GM21367 (cell line): ENCODE data around the gene TMEM222.

Source experiments
- ATAC-seq: cut with Tn5 transposase; IDR thresholded peaks from one replicate; pipeline ENCODE4 v1.9.1; 2021; ENCODE audit not compliant: unreplicated experiment

The TMEM222 gene

DNA sequence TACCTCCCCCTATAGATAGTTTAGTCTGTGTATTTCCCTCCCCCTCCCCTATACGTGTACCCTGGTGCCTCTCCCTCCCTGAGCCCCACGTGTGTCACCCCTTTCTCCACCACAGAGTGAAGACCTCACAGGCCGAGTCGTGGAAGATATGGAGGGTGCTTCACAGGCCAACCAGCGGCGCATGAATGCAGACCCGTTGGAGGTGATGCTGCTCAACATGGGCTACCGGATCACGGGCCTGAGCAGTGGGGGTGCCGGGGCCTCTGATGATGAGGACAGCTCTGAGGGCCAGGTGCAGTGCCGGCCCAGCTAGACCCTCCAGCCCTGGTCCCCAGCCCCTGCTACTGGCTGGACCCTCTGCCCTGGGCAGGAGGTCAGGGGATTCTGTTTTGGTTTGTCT is 15.9 kb upstream of the TMEM222 start:
- ATAC-seq = no peak

DNA sequence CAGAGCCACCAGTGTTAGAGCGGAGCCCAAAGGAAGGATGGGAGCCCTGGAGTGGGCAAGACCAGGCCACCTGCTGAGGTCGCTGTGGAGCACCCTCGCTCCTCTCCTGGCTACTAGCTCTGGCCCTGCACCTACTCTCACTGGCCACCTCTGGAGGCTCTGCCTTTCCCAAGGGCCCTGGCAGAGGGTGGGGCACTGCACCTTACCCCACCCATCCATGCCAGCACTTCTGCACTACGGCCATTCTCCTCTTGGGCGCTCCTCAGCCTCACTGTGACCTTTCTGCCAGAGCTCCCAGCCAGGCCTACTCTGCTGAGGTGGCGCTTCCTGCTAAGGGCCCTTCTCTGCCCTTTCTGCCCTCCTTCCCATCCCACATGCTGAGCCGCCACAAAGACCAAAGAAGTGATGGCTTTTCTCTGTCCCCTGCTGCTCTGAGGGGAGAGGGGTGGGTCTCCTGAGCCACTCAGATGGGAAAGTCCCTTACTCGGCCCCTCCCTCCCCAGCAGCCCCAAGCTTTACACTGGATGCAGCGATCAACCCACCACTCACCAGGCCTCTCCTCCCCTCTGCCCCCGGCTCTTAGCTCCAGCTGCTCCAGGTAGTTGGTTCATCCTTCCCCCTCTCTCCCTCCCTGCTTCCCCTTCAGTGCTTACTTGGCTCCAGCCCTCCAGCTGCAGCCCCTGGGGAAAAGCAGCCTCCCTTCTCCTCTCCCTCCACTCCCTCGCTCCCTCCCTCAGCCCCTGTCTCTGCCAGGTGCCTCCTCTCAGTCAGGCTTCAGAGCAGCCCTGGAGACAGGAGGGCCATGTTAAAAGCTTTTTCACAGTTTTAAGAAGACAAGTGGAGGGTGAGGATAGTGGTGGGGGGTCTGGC is 14.8 kb upstream of the TMEM222 start:
- no peak for ATAC-seq

DNA sequence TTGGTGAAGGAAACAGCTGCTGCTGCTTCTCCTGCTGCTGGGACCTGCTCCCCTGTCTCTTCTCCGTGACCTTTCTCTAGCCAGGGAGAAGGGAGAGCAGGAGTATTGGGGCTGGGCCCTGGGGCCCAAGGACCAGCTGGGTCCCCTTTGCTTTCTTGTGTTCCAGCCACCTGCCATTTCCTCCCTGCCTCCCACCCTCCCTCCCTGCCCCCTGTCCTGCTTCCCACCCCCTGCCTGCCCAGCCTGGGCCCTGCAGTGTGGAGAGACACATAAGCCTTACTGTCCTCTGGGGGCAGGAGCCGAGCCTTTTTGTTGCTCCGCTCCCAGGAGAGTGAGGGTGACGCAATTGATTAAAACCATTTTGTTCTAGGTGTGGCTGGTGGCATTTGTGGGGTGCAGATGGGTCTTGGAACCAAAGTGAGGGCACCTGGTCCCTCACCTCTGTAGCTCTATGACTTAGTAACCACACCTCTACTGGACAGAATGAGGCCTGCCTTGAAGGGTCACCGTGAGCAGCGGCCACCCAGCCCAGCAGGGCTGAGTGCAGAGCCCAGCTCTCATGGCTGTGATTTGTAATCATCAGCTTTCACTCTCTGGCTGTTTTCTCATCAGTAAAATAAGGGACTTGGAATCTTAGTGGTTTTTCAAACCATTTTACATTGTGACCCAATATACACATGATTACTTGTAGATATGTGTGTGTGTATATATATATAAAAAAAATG is 13.9 kb upstream of the TMEM222 start:
- ATAC-seq = no peak

DNA sequence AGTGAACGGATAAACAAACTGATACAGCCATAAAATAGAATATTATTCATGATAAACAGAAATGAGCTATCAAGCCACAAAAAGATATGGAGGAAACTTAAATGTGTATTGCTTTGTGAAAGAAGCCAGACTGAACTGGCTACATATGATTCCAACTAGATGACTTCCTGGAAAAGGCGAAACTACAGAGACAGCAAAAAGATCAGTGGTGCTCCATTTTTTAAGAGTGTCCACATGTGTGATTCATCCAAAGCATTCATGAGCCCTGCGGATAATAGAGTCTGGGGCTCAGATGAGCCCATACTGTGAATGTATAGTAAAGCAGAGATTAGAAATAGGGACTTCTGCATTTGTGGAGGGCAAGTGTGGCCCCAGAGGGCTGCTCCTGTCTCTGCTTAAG is 7.8 kb upstream of the TMEM222 start:
- no peak for ATAC-seq

DNA sequence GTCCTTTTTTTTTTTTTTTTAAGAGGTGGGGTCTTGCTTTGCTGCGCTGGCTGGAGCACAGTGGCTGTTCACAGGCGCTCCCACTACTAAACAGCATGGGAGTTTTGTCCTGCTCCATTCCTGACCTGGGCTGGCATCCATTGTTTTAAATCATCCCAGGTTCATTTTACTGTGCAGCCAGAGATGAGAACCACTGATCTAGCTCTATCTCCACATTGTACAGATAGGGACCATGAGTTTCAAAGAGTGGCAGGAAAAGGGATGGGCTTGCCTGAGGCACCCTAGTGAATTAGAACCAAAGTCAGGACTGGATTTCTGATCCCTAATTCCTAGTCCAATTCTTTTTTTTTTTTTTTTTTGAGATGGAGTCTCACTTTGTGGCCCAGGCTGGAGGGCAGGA is 7.2 kb upstream of the TMEM222 start:
- ATAC-seq = no peak

DNA sequence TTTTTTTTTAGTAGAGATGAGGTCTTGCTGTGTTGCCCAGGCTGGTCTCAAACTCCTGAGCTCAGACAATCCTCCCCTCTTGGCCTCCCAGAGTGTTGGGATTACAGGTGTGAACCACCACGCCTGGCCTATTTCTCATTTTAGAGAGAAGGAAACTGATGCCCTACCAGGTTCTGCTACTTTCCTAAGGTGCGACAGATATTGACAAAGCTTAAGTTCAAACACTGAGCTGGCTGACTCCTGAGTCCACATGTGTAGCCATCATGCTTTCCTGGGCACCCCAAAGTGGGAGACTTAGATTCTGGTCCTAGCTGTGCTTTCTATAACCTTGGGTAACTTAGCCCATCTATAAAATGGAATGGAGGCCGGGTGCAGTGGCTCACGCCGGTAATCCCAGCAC is 5.1 kb upstream of the TMEM222 start:
- ATAC-seq = no peak

DNA sequence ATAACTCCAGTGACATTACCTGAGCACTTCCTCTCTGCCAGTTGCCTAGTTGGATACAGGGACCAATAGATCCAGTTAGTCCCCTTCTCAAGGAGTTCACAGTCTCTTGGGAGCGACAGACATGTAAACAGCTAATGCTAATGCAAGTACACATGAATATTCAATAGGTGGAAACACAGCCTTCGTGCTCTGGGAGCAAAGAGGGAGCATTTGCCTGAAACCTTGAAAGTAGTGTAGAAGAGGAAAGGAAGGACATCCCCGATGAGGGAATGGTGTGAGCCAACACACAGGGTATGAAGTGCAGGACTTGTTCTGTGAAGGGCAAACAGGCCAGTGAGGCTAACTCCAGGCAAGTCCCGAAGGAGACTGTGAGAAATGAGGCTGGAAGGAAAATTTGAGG is 3.8 kb upstream of the TMEM222 start:
- no peak for ATAC-seq

DNA sequence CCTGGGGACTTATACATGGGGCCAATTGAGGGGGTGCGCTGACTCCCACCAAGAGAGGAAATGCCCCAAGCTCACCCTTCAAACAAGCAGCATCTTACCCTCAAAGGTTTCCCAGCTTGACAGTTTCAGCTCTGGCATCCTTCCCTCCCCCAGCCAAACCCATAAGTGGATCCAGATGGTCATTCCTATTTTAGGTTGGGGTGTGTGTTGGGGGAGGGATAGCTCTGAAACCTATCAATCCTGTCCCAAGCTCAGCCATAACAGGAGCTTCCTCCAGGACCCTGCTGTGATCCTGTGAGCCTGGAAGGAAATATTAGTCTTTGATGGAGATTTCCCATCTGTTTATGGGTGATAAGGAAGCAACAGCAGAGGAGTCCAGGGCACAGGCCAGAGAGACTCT is 3.4 kb upstream of the TMEM222 start:
- no peak for ATAC-seq

DNA sequence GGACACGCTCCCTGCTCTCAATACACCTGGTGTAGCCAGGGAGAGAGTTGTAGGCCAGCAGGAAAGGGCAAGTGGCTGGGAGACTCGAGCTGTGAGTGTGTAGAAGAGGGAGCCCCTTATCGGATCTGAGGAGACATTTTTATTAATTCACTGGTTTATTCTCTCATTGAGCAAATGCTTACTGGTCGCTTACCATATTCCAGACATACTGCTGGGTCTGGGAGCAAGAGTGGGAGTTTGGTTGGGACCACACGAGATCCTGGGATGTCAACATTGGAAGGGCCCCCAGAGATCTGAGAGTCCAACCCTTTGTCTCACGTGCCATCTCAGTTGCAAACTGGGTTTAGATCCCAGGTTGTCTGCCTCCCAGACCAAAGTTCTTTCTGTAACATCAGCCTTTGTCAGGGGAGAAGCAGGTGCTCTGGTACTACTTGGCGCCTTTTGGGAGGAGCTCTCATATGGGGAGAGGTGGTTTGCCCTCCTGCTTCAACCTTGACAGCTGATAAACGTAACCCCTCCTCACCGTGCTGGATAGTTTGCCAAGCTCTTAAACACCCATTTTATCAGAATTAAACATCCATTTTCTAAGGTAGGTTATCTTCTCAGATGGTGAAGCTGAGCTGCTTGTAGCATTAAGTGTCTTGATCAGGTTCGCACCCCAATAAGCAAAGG is 742 bp downstream of the TMEM222 start:
- no peak for ATAC-seq

DNA sequence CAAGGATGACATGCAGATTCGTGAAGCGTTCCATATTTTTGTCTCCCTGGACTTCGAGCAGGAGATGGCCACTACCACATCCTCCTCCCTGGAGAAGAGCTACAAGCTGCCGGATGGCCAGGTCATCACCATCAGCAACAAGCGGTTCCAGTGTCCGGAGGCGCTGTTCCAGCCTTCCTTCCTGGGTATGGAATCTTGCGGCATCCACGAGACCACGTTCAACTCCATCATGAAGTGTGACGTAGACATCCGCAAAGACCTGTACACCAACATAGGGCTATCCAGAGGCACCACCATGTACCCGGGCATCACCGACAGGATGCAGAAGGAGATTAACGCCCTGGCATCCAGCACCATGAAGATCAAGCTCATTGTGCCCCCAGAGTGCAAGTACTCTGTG is 3.3 kb downstream of the TMEM222 start:
- ATAC-seq = no peak

DNA sequence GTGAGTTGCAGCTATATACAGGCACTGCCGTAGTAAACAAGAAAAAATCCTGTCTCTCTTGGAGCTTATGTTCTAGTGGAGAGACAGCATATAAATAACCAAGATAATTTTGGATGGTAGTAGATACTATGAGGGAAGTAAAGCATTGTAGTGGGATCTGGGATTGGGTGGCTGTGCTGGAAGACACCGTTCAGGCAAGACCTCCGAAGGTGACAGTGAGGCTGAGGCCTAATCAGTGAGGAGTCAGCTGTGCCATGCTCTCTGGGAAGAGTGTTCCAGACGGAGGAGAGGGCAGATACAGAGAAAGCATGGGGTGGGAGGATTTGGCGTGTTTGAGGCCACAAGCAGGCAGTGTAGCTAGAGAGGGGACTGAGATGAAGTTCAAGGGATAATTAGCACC is 6.0 kb downstream of the TMEM222 start:
- no peak for ATAC-seq

DNA sequence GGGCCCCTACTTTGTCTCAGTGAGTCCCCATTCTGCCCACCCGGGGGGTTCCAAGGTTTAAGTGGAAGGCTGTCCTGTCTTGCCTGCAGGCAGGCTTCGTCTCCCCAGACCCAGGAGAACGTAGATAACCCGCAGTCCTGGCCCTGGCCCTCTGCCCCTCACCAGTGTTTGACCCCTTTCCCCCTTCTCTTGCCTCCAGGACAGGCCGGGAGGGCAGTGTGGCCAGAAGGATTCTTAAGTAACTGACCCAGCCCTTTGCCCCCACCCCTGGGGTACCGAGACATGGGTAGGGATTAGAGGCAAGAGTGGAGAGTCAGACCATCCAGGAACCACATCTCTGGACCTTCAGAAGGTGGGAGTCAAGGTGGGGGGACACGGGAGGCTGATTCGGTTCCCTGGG is 8.8 kb downstream of the TMEM222 start:
- ATAC-seq = no peak

DNA sequence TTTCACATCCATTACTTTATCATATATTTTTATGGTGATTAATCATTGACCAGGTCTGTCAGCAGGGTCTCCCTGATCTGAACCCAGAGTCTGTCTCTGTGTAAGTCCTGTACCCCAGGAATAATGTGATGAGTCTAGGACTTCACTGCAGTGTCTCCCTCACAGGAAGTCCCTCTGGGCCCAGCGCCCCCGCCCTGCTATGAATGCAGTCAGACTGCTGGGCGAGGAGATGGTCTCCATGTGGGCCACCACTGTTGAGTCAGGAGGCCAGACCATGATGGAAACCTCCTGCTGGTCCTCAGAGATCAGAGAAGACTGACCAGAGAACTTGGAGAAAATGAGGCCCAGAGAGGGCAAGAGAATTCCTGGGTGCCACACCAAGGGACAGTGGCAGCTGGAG is 9.5 kb downstream of the TMEM222 start:
- ATAC-seq = no peak

DNA sequence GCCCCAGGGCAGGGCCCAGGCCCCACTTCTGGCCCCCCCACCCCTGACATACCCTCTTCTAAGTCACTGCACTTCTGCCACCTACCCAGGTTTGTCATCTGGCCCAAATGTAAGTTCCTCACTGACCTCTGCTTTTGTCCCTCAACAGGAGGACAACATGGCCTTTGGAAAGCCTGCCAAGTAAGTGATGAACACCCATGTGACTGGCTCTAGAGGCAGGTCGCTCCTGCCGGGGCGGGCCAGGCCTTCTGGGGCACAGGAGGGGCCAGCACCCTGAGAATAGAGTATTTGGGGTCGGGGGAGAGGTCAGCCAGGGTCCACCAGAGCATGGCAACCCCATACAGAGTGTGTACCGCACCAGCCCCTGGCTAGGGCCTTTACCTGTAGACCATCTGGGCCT is 10.0 kb downstream of the TMEM222 start:
- no peak for ATAC-seq

DNA sequence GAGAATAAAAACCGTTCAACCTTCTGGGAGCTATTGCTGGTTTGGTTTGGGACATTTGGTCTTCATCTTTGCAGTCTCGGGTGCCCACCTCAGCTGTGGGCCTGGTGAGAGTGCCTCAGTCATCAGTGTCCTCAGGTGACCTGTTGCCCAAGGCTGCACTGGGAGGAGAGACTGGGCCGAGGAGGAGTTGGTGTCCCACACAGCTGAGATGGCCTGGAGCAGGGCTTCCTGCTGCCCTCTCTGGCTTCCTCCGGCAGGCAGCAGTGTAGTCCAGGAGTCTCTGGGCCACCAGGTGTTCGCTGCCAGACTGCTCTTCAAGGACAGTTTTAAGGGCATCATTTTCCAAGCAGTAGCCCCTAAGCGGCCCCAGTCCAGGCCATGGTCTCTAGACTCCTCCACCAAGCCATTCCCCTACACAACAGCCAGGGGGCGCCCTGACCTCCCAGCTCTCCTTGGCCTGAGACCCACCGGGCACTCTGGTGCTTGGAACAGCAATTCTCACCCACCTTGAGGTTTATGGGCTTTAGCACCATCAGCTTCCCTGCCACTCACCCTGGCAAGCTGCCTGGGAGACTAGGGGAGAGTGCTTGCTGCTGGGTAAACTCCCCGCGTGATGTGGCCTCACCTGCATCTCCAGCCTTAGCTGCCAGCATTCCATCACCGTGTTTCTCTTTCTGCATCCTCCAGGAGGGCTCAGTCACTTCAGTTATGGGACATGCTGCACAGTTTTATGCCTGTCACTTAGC is 10.7 kb downstream of the TMEM222 start:
- ATAC-seq = no peak

DNA sequence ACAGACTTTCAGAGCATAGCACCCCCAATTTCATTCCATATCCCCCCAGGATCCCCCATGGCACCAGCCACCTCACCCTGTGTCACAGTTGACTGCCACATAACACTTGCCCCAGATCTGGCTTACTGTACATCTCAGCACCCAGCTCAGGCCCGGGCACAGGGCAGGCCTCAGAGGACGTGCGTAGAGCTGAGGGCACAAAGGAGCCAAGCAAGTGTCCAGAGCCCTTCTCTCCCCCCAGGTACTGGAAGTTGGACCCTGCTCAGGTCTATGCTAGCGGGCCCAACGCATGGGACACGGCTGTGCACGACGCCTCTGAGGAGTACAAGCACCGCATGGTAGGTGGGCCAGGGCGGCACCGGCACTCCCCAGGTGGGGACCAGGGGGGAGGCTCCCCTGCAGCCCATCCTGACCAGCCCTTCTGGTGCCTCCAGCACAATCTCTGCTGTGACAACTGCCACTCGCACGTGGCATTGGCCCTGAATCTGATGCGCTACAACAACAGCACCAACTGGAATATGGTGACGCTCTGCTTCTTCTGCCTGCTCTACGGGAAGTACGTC is 11.8 kb downstream of the TMEM222 start:
- ATAC-seq = no peak

DNA sequence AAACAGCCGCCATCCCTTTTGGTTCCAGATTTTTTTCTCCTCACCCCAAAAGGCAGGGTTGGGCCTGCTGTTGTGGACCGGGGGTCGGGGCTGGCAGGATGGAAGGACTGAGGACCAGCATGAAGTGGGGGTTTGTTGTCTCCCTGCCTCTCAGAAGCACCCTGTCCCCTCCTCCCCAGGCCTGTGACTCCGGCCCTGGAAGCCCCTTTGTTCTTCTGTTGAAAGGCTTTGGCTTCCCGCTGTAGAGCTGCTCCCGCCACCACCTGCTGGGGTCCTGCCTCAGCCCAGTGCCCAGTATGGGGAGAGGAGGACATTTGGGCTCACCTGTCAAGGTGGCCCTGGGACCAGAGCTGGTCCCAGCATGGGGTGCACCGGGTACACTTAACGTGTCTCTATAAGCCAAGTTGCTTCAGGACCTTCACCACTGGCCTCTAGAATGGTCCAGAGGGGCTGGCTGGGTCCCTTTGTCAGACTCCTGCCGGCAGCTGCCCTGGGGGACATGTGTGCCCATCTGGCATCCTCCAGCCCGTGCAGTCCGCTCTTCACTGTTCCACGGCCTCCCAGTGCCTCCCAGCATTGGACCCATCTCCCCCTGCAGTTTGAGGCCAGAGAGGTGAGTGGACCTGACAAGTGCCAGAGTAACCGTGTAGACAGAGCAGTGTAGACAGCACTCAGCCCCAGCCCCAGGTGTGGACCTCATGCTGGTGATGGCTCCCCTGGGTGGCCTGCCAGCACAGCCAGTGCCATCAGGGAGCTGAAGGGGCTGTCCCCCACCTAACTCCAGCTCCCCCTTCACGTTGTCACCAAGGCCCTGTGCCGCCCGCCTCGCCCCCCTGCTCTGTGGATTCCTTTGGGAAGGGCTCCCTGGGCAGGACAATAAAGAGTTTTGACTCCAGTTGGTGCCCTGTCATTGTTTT is 13.8 kb downstream of the TMEM222 start:
- no peak for ATAC-seq

DNA sequence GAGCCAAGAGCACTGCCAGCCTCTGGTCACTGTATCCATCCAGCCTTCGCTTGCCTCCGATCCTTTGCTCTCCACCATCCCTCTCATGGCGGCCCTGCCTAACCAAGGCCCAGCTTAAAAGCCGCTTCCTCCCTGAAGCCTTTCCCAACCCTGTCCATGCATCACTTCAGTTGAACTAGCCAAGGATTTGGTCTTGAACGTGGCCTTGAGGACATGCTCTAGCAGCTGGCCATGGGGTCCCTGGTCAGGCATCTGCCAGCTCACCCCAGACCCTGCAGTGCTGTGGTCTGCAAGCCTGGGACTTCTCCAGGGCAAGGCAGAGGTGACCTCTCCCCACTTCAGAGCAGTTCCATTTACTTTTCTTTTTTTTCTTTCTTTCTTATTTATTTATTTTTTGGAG is 14.8 kb downstream of the TMEM222 start:
- ATAC-seq = no peak

DNA sequence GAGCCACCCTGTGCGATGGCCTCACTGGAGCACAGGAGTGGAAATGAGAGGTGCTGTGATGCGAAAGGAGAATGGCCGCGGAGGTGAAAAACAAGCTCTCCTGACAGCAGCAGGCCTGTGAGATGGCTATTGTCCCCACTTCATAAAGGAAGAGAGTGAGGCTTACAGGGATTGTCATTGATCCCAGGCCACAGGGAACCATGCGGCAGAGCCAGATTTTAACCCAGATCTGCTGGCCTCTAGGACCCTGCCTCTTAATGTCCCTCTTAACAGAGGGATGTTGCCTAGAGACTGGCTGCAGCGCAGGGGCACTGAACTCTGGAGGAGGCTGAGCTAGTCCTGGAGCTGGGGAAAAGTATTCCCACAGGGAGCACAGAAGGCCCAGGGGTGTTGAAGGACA is 16.8 kb downstream of the TMEM222 start:
- no peak for ATAC-seq

DNA sequence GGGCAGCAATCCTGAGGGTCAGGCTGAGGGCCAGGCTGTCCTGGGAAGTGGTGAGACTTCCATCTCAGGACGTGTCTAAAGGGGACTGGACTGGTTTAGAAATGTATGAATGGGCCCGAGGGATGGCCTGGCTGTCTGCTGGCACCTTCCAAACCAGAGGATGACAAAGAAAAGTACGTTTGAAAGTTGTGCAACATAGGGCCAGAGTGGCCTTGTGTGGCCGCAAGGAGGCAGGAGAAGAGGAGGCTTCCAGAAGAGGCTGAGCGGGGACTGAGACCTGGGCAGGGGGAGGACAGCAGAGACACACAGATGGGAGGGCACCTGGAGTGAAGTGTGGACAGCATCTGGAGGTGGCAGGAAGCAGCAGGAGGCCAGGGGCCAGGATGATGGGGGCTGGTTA is 17.2 kb downstream of the TMEM222 start:
- ATAC-seq = no peak
